ENCODE measurements around the gene ANKRA2. TPM values are rescaled to one million over a fixed set of nuclear protein-coding genes. Genes with fewer than 3 reads are reported as not detected.

ANKRA2 gene
- polyA plus RNA-seq, 1 of the 3 experiments (the other 2 are of a cell fraction) = 14.5 TPM

GRCh38 chr5:73529081-73529480 lies 36.4 kb downstream of the ANKRA2 start:
- no peak overlapping the region for H3K9ac ChIP-seq
- H2AFZ ChIP-seq (ENCODE audit: low read depth) = no peak overlapping the region
- peaks cover 0 to 7% of the 10 kb centered on the region in 2 experiments; a peak in 1 of 4 replicates for H3K4me1 ChIP-seq (ENCODE audit: control insufficient read depth in 1 of 2, insufficient read depth in 2 of 2, low read depth in 1 of 2, low read length in 1 of 2)
- H3K4me2 ChIP-seq = no peak overlapping the region
- no peaks in the 10 kb centered on the region for H3K27me3 ChIP-seq (ENCODE audit: insufficient read depth)
- 22% methylated on average over 1 of the region's 1 CpG for WGBS (ENCODE audit: low lambda C conversion rate)
- no peaks in the 10 kb centered on the region for H3K36me3 ChIP-seq (replicated peaks in 1 of 2; ENCODE audit: control insufficient read depth in 1 of 2, insufficient read depth in 2 of 2, low read length in 1 of 2)
- no peaks in the 10 kb centered on the region for H3K9me2 ChIP-seq
- H4K20me1 ChIP-seq (ENCODE audit: insufficient read depth) = no peaks in the 10 kb centered on the region
- no peaks in the 10 kb centered on the region for H3K79me2 ChIP-seq (ENCODE audit: insufficient read depth)
- H3K27ac ChIP-seq (ENCODE audit: low read depth in 2 of 2, low read length in 1 of 2) = no peak overlapping the region
- ChIA-PET CTCF (interaction anchor here (1.0 to 9.8 kb wide), 3 partner anchors 8 to 78 kb away, joined by 3 to 100 read pairs (median 3); no protein-coding TSS in a partner anchor), POLR2A (no interaction called here)
- no peak for DNase-seq
- no peaks in the 10 kb centered on the region for H3K9me3 ChIP-seq
- H3K4me3 ChIP-seq (ENCODE audit: low read depth in 2 of 2, low read length in 1 of 2) = no peak overlapping the region
- no peak for TF ChIP-seq TCF12 (IDR thresholded peaks at IDR 0.05)
- no peak for TF ChIP-seq PBX3 (IDR thresholded peaks at IDR 0.05)
- no peak for TF ChIP-seq FOSL2 (IDR thresholded peaks at IDR 0.05; ENCODE audit: borderline replicate concordance, low read depth)
- TF ChIP-seq ELF1 (IDR thresholded peaks at IDR 0.05) = no peak
- H3F3A ChIP-seq (replicated peaks; ENCODE audit: insufficient read depth) = peaks cover 5% of the 10 kb centered on the region

- no peak for TF ChIP-seq REST (IDR thresholded peaks at IDR 0.05; ENCODE audit: low read depth, low read length)
- TF ChIP-seq NRF1 (IDR thresholded peaks at IDR 0.05; ENCODE audit: low read depth, low read length) = no peak
- no peak for TF ChIP-seq SMC3 (IDR thresholded peaks at IDR 0.05; ENCODE audit: low read depth, low read length)
- TF ChIP-seq NFIC (IDR thresholded peaks at IDR 0.05; ENCODE audit: borderline replicate concordance) = no peak
- TF ChIP-seq ELF1 (IDR thresholded peaks at IDR 0.05) = no peak
- no peak for TF ChIP-seq PBX3 (IDR thresholded peaks at IDR 0.05)
- TF ChIP-seq GATA2 (CRISPR knock-in tag; IDR thresholded peaks at IDR 0.05) = no peak
- TF ChIP-seq TEAD4 (IDR thresholded peaks at IDR 0.05; ENCODE audit: borderline replicate concordance, insufficient read depth) = no peak
- no peak for TF ChIP-seq FOSL2 (IDR thresholded peaks at IDR 0.05; ENCODE audit: borderline replicate concordance, low read depth)
- no peak for TF ChIP-seq MXI1 (IDR thresholded peaks at IDR 0.05; ENCODE audit: low read depth, low read length)
- TF ChIP-seq POLR2AphosphoS5 (IDR thresholded peaks at IDR 0.05; ENCODE audit: low read depth, low read length) = no peak
- no peak for TF ChIP-seq GABPA (IDR thresholded peaks at IDR 0.05; ENCODE audit: low read depth)
- no peaks in the 10 kb centered on the region for H3K79me2 ChIP-seq (ENCODE audit: insufficient read depth)
- H3K9ac ChIP-seq = no peak overlapping the region
- no peaks in the 10 kb centered on the region for H3K36me3 ChIP-seq (replicated peaks in 1 of 2; ENCODE audit: control insufficient read depth in 1 of 2, insufficient read depth in 2 of 2, low read length in 1 of 2)
- H3K4me2 ChIP-seq = no peak overlapping the region
- no peaks in the 10 kb centered on the region for H3K9me2 ChIP-seq
- CTCF ChIA-PET = interaction anchor here (1.0 to 9.8 kb wide), 3 partner anchors 8 to 77 kb away, joined by 3 to 100 read pairs (median 5); no protein-coding TSS in a partner anchor
- DNase-seq = no peak
- POLR2A ChIA-PET = no interaction called here
- no peak overlapping the region for H3K27ac ChIP-seq (ENCODE audit: low read depth in 2 of 2, low read length in 1 of 2)
- no peak overlapping the region for H2AFZ ChIP-seq (ENCODE audit: low read depth)
- no peaks in the 10 kb centered on the region for H4K20me1 ChIP-seq (ENCODE audit: insufficient read depth)
- H3K9me3 ChIP-seq = no peaks in the 10 kb centered on the region
- WGBS (ENCODE audit: low lambda C conversion rate) = 86% methylated on average over 3 of the region's 3 CpGs
- no peaks in the 10 kb centered on the region for H3K27me3 ChIP-seq (ENCODE audit: insufficient read depth)
- H3K4me3 ChIP-seq (ENCODE audit: low read depth in 2 of 2, low read length in 1 of 2) = no peak overlapping the region
- peaks cover 0 to 7% of the 10 kb centered on the region in 2 experiments; a peak in 1 of 4 replicates for H3K4me1 ChIP-seq (ENCODE audit: control insufficient read depth in 1 of 2, insufficient read depth in 2 of 2, low read depth in 1 of 2, low read length in 1 of 2)
- H3F3A ChIP-seq (replicated peaks; ENCODE audit: insufficient read depth) = peaks cover 4% of the 10 kb centered on the region
Observed at GRCh38 chr5:73528248-73528647, 37.2 kb downstream of the ANKRA2 start.

Measured in SK-N-SH (cell line).